HepG2 (cell line): ENCODE results near the gene MEIS1. TPM values are rescaled to one million over a fixed set of nuclear protein-coding genes. Genes with fewer than 3 reads are reported as not detected.

Experiments used
- ATAC-seq: fragments of 200-7000 bp; cut with Tn5 transposase; 3 replicates; pipeline ENCODE4 v1.9.1; 2020; ENCODE audit warnings: mild to moderate bottlenecking, moderate library complexity
- BruUV-seq: library from RNA; stranded (reverse); fragments of 400-500 nt; replicated peaks from 2 replicates; lab custom pipeline; 2021; lab: Mats Ljungman, UMichigan
- CTCF ChIA-PET: fragments of 300-600 bp; formaldehyde crosslinking; extraction: SDS; loops from one replicate; lab custom pipeline; 2021; ENCODE audit warnings: low total read pairs, inconsistent platforms, low intra/inter-chr PET ratio; lab: Yijun Ruan, JAX
- POLR2A ChIA-PET: fragments of 350-600 bp; sonication (Branson Sonifier 250); formaldehyde crosslinking; loops from one replicate; lab custom pipeline; 2020; ENCODE audit warnings: antibody characterized with exemption, inconsistent platforms; lab: Yijun Ruan, JAX
- DNase-seq: peaks from one replicate; pipeline ENCODE4 v3.0.0-alpha.2; 2015; ENCODE audit warnings: low spot score
- FAIRE-seq: peaks from 3 replicates; lab custom pipeline; 2011; peaks lifted over from hg19 to GRCh38; lab: Jason Lieb, UNC
- H2AFZ ChIP-seq: one replicate; pipeline ENCODE4 v1.6.1; 2011; ENCODE audit warnings: low read length, inconsistent platforms
- H3K27ac ChIP-seq: fragments of 300-600 bp; 3 replicates; pipeline ENCODE4 v1.8.0; 2011; ENCODE audit warnings: mixed run types, mild to moderate bottlenecking, mixed read lengths, low read length, inconsistent platforms; ENCODE audit not compliant: insufficient read depth; ENCODE audit errors: extremely low read length
- H3K27me3 ChIP-seq, 2 experiments: fragments of 200-600 bp in 1 of 2; 2 replicates in 1 of 2; 3 replicates in 1 of 2; pipeline versions ENCODE4 v1.6.0 to v1.8.0; 2011; ENCODE audit warnings: low read length in 2 of 2, mild to moderate bottlenecking in 2 of 2, moderate library complexity in 2 of 2, inconsistent platforms in 1 of 2; ENCODE audit not compliant: insufficient read depth in 2 of 2, control insufficient read depth in 1 of 2
- H3K36me3 ChIP-seq, 2 experiments: fragments of 200-600 bp in 1 of 2; replicated peaks in 1 of 2; 2 replicates in 1 of 2; 3 replicates in 1 of 2; pipeline versions ENCODE4 v1.5.1 to v1.8.0; 2011; ENCODE audit warnings: low read length in 2 of 2, inconsistent platforms in 1 of 2; ENCODE audit not compliant: insufficient read depth in 2 of 2, control insufficient read depth in 1 of 2
- H3K4me1 ChIP-seq: 2 replicates; pipeline ENCODE4 v1.5.1; 2012; ENCODE audit warnings: low read length, inconsistent platforms; ENCODE audit not compliant: insufficient read depth
- H3K4me2 ChIP-seq: 2 replicates; pipeline ENCODE4 v1.6.0; 2011; ENCODE audit warnings: low read depth, low read length, inconsistent platforms
- H3K4me3 ChIP-seq, 3 experiments: fragments of 200-600 bp in 1 of 3; sonication (generic), shearing (Covaris generic) in 1 of 3; replicated peaks in 1 of 3; 2 replicates each; pipeline ENCODE4 v1.5.1; 2011 to 2016; ENCODE audit warnings: low read length in 3 of 3, inconsistent platforms in 2 of 3, low read depth in 2 of 3, mild to moderate bottlenecking in 2 of 3, control low read depth in 1 of 3, mixed read lengths in 1 of 3; ENCODE audit not compliant: insufficient read depth in 1 of 3
- H3K79me2 ChIP-seq: one replicate; pipeline ENCODE4 v1.6.1; 2011; ENCODE audit warnings: low read length, inconsistent platforms; ENCODE audit not compliant: insufficient read depth
- H3K9ac ChIP-seq: 2 replicates; pipeline ENCODE4 v1.6.0; 2011; ENCODE audit warnings: mild to moderate bottlenecking, low read depth, low read length, inconsistent platforms; ENCODE audit not compliant: insufficient read depth
- H3K9me3 ChIP-seq: 2 replicates; pipeline ENCODE4 v1.5.1; 2012; ENCODE audit warnings: mild to moderate bottlenecking, low read length
- H4K20me1 ChIP-seq: 2 replicates; pipeline ENCODE4 v1.6.0; 2011; ENCODE audit warnings: inconsistent platforms, mild to moderate bottlenecking, low read length, moderate library complexity; ENCODE audit not compliant: insufficient read depth
- GZF1 ChIP-seq: sonication (generic); formaldehyde crosslinking; IDR thresholded peaks from 2 replicates; pipeline ENCODE4 v1.5.1; 2020; ENCODE audit warnings: mild to moderate bottlenecking, missing genetic modification reagents
- LCORL ChIP-seq, 2 experiments: fragments of 450-650 bp in 1 of 2; sonication (generic) in 1 of 2; formaldehyde crosslinking in 1 of 2; IDR thresholded peaks; 2 replicates each; pipeline versions ENCODE4 v1.5.0 to v1.6.1; 2017 to 2020; ENCODE audit warnings: antibody characterized with exemption in 1 of 2, missing genetic modification reagents in 1 of 2
- NFE2 ChIP-seq: sonication (generic); formaldehyde crosslinking; IDR thresholded peaks from 2 replicates; pipeline ENCODE4 v1.4.0; 2020; ENCODE audit warnings: missing genetic modification reagents
- NFIC ChIP-seq: IDR thresholded peaks from 2 replicates; pipeline ENCODE4 v1.6.1; 2012; ENCODE audit warnings: mild to moderate bottlenecking, low read length, inconsistent platforms
- PHF8 ChIP-seq: sonication (generic); formaldehyde crosslinking; IDR thresholded peaks from 2 replicates; pipeline ENCODE4 v1.5.0; 2020; ENCODE audit warnings: missing genetic modification reagents
- POLR2AphosphoS2 ChIP-seq: IDR thresholded peaks from 2 replicates; pipeline ENCODE4 v1.6.1; 2011; ENCODE audit warnings: low read depth, low read length, improper control_type of control experiment
- RFXANK ChIP-seq: IDR thresholded peaks from 2 replicates; pipeline ENCODE4 v1.6.1; 2016
- SP1 ChIP-seq, 2 experiments: fragments of 450-650 bp in 1 of 2; sonication (generic) in 1 of 2; formaldehyde crosslinking in 1 of 2; IDR thresholded peaks; 2 replicates each; pipeline versions ENCODE4 v1.4.0 to v1.6.1; 2016 to 2020; ENCODE audit warnings: missing genetic modification reagents in 1 of 2
- TBX2 ChIP-seq: sonication (generic); formaldehyde crosslinking; IDR thresholded peaks from 2 replicates; pipeline ENCODE4 v1.5.0; 2020; ENCODE audit warnings: missing genetic modification reagents, mild to moderate bottlenecking, borderline replicate concordance
- TGIF2 ChIP-seq: IDR thresholded peaks from 2 replicates; pipeline ENCODE4 v1.6.1; 2016; ENCODE audit warnings: control low read depth, missing compliant biosample characterization
- YY1 ChIP-seq: IDR thresholded peaks from 2 replicates; pipeline ENCODE4 v1.6.1; 2011; ENCODE audit warnings: low read length, low read depth, moderate library complexity, mild to moderate bottlenecking; ENCODE audit not compliant: insufficient read depth, insufficient replicate concordance
- ZBTB7A ChIP-seq: sonication (generic); formaldehyde crosslinking; IDR thresholded peaks from 2 replicates; pipeline ENCODE4 v1.8.0; 2022; ENCODE audit warnings: mild to moderate bottlenecking, missing genetic modification reagents
- ZFP36 ChIP-seq: fragments of 150-350 bp; IDR thresholded peaks from 2 replicates; pipeline ENCODE4 v1.6.1; 2018; ENCODE audit warnings: borderline replicate concordance, low read length, low read depth; ENCODE audit not compliant: partially characterized antibody
- ZMAT3 ChIP-seq: sonication (generic); formaldehyde crosslinking; conservative IDR thresholded peaks from 2 replicates; pipeline ENCODE4 v1.7.0; 2021; ENCODE audit warnings: missing genetic modification reagents
- ZNF501 ChIP-seq: sonication (generic); formaldehyde crosslinking; IDR thresholded peaks from 2 replicates; pipeline ENCODE4 v1.5.1; 2020; ENCODE audit warnings: mild to moderate bottlenecking, moderate library complexity, missing genetic modification reagents
- WGBS: methylation state at CpG from one replicate; pipeline ENCODE4 v1.1.6; 2017; ENCODE audit warnings: low lambda C conversion rate; 5-methylcytosine and 5-hydroxymethylcytosine counted together
- in situ Hi-C: cut with HindIII; loops from 2 replicates; pipeline ENCODE4 v1.10.0; 2017; ENCODE audit warnings: low pct_unique_long_range_greater_than_20kb; ENCODE audit not compliant: extremely low pct_ligation_motif_present
- intact Hi-C: fragments of 100-400 bp; cut with micrococcal nuclease; formaldehyde crosslinking; loops from one replicate; pipeline ENCODE4 v1.10.0; 2022; ENCODE audit not compliant: unreplicated experiment
- polyA plus RNA-seq, 8 experiments: library from polyadenylated mRNA; depleted of rRNA in 3 of 8; stranded (reverse) in 7 of 8; unstranded in 1 of 8; fragments of >200 nt; fragmentation: Illumina TruSeq in 4 of 8; extraction: Trizol in 4 of 8; gene quantifications; 2 replicates each; pipeline versions ENCODE4 v1.2.1 to v1.2.3, GENCODE V29; 2011 to 2016; ENCODE audit warnings: low read depth in 4 of 8, missing spikeins in 1 of 8, mixed read lengths in 1 of 8; ENCODE audit not compliant: insufficient read depth in 1 of 8
- total RNA-seq, 5 experiments: library from RNA; depleted of rRNA; stranded (reverse); fragments of >200 nt; fragmentation: Illumina TruSeq; extraction: Trizol; gene quantifications; 2 replicates each; pipeline ENCODE4 v1.2.3, GENCODE V29; 2016; ENCODE audit warnings: low read depth in 1 of 5
- TF ChIP-seq, protein P1 (sequence below): sonication (generic); formaldehyde crosslinking; IDR thresholded peaks from 2 replicates; pipeline ENCODE4 v1.5.0; 2020; ENCODE audit warnings: missing genetic modification reagents, mild to moderate bottlenecking, borderline replicate concordance
- TF ChIP-seq, protein P2 (sequence below), 2 experiments: IDR thresholded peaks; 2 replicates each; pipeline ENCODE4 v1.6.1; 2011 to 2012; ENCODE audit warnings: low read length in 2 of 2, borderline replicate concordance in 1 of 2, low read depth in 1 of 2, mild to moderate bottlenecking in 1 of 2, moderate library complexity in 1 of 2
- TF ChIP-seq, protein P3 (sequence below): sonication (generic); formaldehyde crosslinking; IDR thresholded peaks from 2 replicates; pipeline ENCODE4 v1.4.0; 2020; ENCODE audit warnings: missing genetic modification reagents

Gene MEIS1
- total and polyA plus RNA-seq, 2 of the 13 experiments (the other 11 are each of a cell fraction or from before 2014, with no cell fraction given): 3.8 to 6.0 TPM

DNA sequence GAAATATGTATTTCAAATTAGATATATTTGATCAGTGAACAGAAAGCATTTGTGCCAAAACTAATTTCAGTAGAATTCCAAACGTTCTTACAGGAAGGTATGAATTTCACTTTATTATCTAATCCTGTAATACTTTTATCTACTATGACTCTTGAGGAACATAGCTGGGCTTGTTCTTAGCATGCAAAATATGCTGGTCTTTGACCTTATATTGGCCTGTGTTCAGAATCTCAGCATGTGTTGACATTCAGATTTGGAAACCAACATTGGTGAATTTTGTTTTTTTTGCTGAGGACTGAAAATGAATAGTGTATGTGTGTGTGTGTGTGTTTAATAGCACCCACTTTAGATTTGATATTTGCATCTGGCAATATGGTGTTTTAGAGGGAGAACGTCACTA is 112.2 kb downstream of the MEIS1 start (continued):
- TF ChIP-seq ZFP36: no peak
- no peak for TF ChIP-seq PHF8 (CRISPR knock-in tag)
- no peak for TF ChIP-seq TBX2 (CRISPR knock-in tag)
- TF ChIP-seq, all 625 proteins: peak for 0

DNA sequence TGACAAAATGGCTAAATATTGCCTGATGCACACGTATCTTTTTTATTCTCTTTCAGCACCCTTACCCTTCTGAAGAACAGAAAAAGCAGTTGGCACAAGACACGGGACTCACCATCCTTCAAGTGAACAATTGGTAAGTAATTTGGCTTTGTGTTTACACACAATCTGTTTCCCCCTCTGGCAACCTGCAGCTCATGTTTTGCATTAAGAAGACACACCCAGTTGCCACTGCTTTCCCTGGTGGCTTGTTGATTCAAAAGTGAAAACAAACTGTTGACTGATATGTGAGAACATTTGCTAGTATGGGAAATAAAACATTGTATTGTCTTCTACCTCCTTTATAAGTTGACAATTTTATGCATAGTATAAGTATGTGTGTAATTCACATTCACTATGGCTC is 113.0 kb downstream of the MEIS1 start:
- H3K4me2 ChIP-seq: no peak overlapping the region
- TF ChIP-seq SP1 (IDR thresholded peaks at IDR 0.05): no peak
- TF ChIP-seq SP1 (CRISPR knock-in tag; IDR thresholded peaks at IDR 0.05): no peak
- TF ChIP-seq ZNF501: no peak
- TF ChIP-seq LCORL (IDR thresholded peaks at IDR 0.05): no peak
- no peak for TF ChIP-seq LCORL (CRISPR knock-in tag; IDR thresholded peaks at IDR 0.05)
- no peak for TF ChIP-seq RFXANK (CRISPR knock-in tag)
- TF ChIP-seq ZMAT3: no peak
- TF ChIP-seq GZF1 (CRISPR knock-in tag): no peak
- no peak for TF ChIP-seq YY1
- no peak for TF ChIP-seq NFIC
- TF ChIP-seq, protein P1, sequence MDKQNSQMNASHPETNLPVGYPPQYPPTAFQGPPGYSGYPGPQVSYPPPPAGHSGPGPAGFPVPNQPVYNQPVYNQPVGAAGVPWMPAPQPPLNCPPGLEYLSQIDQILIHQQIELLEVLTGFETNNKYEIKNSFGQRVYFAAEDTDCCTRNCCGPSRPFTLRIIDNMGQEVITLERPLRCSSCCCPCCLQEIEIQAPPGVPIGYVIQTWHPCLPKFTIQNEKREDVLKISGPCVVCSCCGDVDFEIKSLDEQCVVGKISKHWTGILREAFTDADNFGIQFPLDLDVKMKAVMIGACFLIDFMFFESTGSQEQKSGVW (CRISPR knock-in tag): no peak
- TF ChIP-seq, protein P2, sequence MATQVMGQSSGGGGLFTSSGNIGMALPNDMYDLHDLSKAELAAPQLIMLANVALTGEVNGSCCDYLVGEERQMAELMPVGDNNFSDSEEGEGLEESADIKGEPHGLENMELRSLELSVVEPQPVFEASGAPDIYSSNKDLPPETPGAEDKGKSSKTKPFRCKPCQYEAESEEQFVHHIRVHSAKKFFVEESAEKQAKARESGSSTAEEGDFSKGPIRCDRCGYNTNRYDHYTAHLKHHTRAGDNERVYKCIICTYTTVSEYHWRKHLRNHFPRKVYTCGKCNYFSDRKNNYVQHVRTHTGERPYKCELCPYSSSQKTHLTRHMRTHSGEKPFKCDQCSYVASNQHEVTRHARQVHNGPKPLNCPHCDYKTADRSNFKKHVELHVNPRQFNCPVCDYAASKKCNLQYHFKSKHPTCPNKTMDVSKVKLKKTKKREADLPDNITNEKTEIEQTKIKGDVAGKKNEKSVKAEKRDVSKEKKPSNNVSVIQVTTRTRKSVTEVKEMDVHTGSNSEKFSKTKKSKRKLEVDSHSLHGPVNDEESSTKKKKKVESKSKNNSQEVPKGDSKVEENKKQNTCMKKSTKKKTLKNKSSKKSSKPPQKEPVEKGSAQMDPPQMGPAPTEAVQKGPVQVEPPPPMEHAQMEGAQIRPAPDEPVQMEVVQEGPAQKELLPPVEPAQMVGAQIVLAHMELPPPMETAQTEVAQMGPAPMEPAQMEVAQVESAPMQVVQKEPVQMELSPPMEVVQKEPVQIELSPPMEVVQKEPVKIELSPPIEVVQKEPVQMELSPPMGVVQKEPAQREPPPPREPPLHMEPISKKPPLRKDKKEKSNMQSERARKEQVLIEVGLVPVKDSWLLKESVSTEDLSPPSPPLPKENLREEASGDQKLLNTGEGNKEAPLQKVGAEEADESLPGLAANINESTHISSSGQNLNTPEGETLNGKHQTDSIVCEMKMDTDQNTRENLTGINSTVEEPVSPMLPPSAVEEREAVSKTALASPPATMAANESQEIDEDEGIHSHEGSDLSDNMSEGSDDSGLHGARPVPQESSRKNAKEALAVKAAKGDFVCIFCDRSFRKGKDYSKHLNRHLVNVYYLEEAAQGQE (IDR thresholded peaks at IDR 0.05; ENCODE audit: borderline replicate concordance in 1 of 2, low read depth in 1 of 2, low read length in 2 of 2): no peak
- no peak for TF ChIP-seq POLR2AphosphoS2
- TF ChIP-seq NFE2 (CRISPR knock-in tag): no peak
- no peak for TF ChIP-seq ZBTB7A
- TF ChIP-seq, protein P3, sequence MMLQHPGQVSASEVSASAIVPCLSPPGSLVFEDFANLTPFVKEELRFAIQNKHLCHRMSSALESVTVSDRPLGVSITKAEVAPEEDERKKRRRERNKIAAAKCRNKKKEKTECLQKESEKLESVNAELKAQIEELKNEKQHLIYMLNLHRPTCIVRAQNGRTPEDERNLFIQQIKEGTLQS (CRISPR knock-in tag): no peak
- no peak for TF ChIP-seq TGIF2 (CRISPR knock-in tag)
- 69% methylated on average over 2 of the region's 2 CpGs for WGBS
- no peaks in the 10 kb centered on the region for H4K20me1 ChIP-seq
- no peak overlapping the region for H2AFZ ChIP-seq
- intact Hi-C loops: no loop called here
- in situ Hi-C loops: no loop called here
- H3K27me3 ChIP-seq: no peaks in the 10 kb centered on the region
- H3K4me1 ChIP-seq: peaks cover 6% of the 10 kb centered on the region
- H3K79me2 ChIP-seq: no peaks in the 10 kb centered on the region
- POLR2A ChIA-PET: no interaction called here
- H3K36me3 ChIP-seq: no peaks in the 10 kb centered on the region
- ATAC-seq (no peak), DNase-seq (no peak), FAIRE-seq (no peak)
- H3K9me3 ChIP-seq: no peaks in the 10 kb centered on the region
- no TSS peak for BruUV-seq
- CTCF ChIA-PET: no interaction called here
- H3K27ac ChIP-seq: no peak overlapping the region
- H3K9ac ChIP-seq: no peak overlapping the region
- no peak overlapping the region for H3K4me3 ChIP-seq
